Stromal cell of bone marrow (primary cell): Measurements from ENCODE around the gene ATP5F1E.
A peak's percentile ranks its signal among the peaks of the same experiment; 100 is the strongest.

Source experiments
- DNase-seq: peaks from one replicate; pipeline ENCODE4 v3.0.0-alpha.2; 2012; ENCODE audit warnings: low read depth

The ATP5F1E gene

DNA sequence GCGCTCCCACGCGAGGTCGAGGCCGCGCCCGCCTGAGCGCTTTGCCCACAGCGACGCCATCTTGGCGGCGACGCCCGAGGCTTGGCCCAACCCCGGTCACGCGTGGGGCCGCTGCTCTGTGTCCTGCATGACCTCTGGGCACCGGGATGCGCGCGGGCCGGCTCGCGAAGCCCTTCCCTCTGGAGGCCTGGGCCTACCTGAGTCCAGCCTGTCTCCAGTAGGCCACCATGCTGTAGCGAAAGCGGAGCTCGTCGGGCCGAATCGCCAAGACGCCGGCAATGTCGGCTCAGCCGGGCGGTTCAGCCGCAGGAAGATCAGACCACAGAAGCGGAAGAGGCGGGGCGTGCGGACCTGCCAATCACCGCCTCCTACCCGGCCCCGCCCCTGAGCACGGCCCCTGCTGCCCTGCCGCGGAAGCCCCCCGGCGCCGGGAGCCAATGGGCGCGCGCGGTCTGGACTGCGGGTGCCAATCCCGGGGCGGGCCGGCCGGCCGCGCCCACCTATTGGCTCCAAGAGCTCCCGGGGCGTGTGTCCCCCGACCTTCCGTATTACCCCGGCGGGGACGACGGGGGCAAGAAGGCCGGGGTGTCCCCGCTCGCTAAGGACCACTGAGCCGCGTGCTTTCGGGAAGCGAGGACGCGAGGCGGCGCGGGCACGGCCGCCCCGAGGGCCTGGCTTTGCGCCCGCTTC is at the start of gene ATP5F1E:
TSS of gene ATP5F1E (minus strand) at position 313 of the 690 bp plus-strand sequence. CDS start at position 229, 84 bp downstream.
- DNase-seq: peak; percentile 91

DNA sequence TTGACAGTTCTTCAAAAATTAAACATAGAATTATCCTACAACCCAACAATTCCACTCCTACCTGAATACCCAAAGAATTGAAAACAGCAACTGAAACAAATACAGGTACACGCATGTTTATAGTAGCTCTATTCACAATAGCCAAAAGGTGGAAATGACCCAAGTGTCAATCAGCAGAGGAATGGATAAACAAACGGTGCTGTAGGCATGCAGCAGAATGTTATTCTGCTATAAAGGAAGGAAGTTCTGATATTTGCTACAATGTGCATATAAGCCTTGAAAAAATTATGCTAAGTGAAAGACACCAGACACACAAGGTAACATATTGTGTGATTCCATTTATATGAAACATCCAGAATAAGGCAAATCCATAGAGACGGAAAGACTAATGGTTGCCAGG is 48.9 kb upstream of the ATP5F1E start:
- DNase-seq: no peak

GRCh38 chr20:59078231-59078630 is 46.1 kb upstream of the ATP5F1E start:
- no peak for DNase-seq

GRCh38 chr20:59077705-59078104 is 45.6 kb upstream of the ATP5F1E start:
- DNase-seq: no peak

DNA sequence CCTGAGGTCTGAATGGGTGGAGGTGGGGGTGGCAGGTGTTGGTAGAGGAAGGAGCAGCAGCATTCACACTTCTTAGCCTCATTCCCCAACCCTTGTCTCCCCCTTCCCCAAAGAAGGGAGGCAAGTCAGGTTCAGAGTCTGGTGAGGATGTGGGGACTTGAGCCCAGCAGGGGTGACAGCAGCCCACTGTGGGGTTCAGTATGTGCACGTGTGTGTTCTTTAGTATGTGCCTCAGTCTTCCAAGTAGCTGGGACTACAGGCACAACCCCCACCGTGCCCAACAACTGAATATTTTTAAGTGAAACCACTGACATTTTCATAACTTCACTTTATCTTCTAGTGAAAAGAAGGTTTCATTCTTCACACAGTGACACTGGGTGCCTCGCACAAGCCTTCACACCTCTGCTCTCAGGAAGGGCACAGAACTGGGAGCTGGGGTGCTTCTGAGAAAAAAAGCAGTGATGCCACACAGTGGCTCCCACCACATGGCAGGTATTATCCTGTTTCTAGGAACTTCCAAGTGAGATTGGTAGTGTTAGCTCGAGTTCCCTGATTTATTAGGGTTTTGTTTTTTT is 43.9 kb upstream of the ATP5F1E start:
- DNase-seq: no peak

DNA sequence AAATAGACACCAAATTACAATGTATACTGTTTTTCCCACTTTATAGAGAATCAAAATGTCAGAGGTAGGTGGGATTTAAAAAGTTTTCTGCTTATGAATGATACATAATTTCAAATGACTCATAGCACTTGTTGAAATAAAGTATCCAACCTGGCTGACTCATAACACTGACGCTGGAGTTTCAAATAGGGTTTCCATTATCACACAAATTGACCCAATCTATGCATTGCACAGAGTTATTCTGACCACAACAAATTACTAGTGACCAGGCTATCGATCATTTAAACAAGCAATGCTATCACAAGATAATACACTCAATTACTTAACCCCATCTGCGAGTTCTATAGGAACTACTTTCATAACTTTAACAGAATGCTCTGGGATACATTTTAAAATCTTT is 42.3 kb upstream of the ATP5F1E start:
- no peak for DNase-seq

DNA sequence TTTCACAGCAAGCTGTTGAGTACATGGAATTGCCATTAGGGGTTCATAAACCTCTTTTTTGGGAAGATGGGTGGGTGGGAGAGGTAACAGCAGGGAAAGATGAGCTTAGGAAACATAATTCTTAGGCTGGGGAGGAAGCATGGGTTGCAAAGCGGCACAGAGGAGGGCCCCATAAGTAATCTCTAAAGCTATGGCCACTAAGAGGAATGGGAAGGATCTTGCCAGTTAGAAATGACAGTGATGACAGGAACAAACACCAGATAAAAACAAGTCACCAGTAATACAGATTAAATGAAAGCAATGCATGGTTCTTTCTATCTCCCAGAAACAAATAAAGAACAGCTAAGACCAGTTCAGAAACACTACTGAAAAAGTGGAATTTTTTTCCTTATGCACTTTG is 41.4 kb upstream of the ATP5F1E start:
- DNase-seq: no peak

GRCh38 chr20:59071216-59071615 is 39.1 kb upstream of the ATP5F1E start:
- DNase-seq: no peak

GRCh38 chr20:59069026-59069425 is 36.9 kb upstream of the ATP5F1E start:
- DNase-seq: no peak

DNA sequence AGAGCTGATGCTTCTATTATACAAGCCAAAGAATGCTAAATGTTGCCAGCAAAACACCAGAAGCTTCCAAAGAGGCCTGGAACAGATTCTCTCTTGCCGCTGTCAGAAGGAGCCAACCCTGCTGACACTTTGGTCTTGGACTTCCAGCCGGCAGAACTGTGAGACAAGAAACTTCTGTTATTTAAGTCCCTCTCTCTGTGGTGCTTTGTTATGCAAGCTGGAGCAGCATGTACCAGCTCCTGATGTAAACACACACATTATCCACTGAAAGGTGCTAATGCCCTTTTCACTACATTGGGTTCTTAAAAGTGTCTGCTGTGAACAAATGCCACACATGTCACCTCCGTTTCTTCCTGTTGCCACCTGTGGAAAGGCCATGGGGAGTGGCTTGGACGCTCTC is 36.4 kb upstream of the ATP5F1E start:
- no peak for DNase-seq

DNA sequence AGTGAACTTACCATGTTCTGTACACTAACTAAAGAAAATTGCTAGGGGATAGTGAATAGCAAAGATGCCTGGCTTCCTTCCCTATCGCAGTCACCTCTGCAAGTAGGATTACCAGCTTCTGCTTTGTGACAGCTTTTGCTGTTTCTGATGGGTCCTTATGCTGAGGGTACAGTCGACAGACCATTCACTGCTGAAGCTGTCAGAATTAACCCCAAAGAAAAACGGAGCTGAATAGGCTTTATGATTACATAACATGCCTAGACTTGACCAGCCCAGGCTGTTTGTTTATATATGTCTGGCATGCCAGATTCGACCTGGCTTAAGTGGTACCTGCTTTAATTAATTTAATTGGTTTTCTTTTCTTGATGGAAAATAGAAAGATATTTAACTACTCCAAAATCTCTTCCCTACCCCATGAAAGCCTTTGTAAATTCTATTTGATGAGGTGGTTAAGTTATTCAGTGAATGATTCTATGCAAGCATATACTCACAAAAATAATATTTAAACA is 32.1 kb upstream of the ATP5F1E start:
- no peak for DNase-seq

DNA sequence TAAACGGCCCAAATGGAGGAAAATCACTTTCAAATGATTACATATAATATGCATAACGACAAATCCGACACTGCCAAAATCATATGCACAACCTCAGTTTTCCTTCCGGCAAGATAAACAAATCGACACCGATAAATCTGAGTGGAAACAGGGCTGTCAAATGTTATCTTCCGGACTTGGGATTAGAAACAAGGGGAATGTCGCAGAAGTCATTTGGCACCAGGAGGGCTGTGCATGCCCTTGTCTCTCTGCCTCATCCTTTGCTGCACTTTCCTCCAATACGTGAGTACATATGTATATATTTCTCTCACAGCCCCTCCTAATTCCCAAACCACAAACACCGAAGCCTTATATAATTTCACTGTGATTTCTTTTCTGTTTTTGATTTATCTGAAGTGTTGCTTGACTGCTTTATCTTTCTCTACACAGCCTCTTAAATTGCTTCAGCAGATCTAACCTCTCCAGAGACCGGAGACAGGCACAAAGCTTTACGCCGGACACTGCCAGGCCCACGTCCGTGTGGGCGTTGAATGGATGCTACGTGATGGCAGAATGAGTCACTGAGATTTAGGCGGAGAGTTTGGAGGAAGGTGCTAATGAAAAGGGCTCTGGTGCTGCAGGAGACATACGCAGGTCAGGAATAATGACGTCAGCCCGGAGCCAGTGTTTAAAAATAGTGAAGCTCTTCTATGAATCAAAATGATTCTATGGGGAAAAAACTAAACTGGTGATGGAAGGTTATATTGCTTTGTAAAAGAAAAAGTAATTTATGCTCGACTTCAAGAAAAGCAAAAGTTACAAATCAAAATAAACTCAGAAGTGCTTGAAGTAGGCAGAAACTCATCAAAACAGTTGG is 31.5 kb upstream of the ATP5F1E start:
- peak; percentile 31 for DNase-seq

DNA sequence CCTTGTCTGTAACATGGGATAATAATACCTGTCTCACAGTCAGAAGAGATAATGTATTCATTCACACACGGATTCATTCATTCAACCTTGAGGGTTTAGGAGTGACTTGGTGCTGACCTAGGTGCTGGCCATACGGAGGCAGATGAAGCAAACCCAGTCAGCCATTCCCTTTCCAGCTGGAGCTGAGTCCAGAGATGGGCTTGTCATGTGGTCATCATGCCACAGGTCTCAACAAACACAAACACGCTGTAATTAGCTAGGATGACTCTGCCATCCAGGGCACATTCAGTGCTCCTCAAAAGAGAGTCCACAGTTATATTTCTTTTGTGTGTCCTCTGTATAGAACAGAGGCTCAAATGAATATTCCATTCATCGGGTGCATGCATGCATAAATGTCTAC is 29.9 kb upstream of the ATP5F1E start:
- DNase-seq: no peak

- no peak for DNase-seq
Observed at GRCh38 chr20:59055302-59055701, 23.2 kb upstream of the ATP5F1E start.

- no peak for DNase-seq
Observed at GRCh38 chr20:59051666-59052185, 19.6 kb upstream of the ATP5F1E start.

DNA sequence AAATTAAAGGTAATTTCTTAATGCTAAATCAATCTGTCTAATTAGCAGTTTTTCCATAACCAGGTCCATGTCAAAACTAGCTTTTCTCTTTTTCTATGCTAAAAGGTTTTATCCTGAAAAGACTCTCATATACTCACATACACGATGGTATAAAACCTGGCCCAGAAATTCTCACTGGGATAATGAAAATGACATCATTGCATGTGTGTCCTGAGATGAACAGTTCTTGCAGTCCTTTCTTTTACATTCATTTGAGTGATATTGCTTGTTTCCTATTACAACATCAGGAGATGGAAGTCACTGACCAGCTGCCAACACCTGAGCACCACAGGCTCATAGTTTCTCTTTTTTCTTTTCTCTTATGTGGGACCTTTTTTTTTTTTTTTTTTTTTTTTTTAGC is 18.3 kb upstream of the ATP5F1E start:
- no peak for DNase-seq

GRCh38 chr20:59048681-59049030 is 16.5 kb upstream of the ATP5F1E start:
- no peak for DNase-seq

DNA sequence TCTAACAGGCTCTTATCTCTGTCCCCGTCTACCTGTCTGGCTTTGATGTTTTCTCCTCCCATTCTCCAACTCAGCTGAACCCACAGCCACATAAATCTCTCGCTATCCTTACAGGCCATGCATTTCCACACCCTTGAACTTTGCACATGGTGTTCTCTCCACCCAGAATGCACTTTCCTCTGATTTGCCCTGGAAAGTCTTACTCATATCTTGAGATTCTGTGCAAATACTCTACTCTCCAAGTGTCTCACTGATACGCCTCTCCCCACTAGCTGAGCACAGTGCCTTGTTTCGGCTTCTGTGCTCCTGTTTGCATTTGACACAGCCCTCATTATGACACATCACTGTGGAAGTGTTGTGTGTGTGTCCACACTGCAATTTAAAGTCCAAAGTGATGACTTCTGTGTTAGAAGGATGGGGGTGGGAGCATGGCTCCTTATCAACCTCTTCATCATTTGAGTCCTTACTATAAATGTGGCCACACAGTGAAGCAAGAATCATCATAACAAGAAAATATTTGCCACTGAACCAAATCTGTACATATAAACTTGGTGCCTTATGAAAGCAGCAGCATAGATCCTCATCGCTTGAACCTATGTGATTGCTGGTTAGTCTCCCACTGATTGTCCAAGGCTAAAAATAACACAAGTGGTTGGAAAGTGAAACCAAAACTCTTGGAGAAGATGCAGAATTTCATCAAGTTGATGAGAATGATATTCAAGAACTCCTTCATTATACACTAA is 16.0 kb upstream of the ATP5F1E start:
- peak; percentile 38 for DNase-seq

DNA sequence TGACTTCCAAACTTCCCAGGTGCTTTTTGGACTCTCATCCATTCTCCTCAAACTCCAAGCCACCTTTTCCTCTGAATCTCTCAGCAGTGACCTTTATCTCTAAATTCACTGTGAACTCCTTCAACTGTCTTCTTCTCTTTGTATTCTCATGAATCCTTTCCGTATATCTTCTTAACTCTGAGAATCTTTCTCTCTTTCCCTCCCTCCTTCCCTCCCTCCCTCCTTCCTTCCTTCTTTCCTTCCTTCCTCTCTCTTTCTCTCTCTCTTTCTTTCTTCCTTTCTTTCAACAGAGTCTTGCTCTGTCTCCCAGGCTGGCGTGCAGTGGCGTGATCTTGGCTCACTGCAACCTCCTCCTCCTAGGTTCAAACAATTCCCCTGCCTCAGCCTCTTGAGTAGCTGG is 14.7 kb upstream of the ATP5F1E start:
- DNase-seq: no peak

DNA sequence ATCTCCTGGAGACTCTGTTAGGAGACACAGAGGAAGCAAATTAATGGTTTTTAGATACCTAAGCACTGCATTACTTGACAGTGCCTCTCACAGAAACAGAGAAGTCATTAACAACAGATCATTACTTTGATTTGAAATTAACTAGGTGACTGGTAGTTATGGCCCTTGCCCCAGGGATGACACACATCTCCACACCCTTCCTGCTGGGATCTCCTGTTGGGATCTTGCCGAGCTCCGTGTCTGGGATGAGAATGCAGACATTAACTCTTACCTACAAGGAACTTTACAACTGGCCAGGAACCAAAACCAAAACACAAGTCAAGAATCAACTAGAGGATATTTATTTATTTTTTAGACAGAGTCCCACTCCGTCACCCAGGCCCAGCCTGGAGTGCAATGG is 12.7 kb upstream of the ATP5F1E start:
- DNase-seq: no peak

- DNase-seq: no peak
Observed at GRCh38 chr20:59044295-59044694, 12.2 kb upstream of the ATP5F1E start.

- no peak for DNase-seq
Observed at GRCh38 chr20:59043698-59044097, 11.6 kb upstream of the ATP5F1E start.
